ENCODE results near the gene SCCPDH.

- TF ChIP-seq, protein P1, sequence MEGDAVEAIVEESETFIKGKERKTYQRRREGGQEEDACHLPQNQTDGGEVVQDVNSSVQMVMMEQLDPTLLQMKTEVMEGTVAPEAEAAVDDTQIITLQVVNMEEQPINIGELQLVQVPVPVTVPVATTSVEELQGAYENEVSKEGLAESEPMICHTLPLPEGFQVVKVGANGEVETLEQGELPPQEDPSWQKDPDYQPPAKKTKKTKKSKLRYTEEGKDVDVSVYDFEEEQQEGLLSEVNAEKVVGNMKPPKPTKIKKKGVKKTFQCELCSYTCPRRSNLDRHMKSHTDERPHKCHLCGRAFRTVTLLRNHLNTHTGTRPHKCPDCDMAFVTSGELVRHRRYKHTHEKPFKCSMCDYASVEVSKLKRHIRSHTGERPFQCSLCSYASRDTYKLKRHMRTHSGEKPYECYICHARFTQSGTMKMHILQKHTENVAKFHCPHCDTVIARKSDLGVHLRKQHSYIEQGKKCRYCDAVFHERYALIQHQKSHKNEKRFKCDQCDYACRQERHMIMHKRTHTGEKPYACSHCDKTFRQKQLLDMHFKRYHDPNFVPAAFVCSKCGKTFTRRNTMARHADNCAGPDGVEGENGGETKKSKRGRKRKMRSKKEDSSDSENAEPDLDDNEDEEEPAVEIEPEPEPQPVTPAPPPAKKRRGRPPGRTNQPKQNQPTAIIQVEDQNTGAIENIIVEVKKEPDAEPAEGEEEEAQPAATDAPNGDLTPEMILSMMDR (IDR thresholded peaks at IDR 0.05; ENCODE audit: low read length): no peak
- TF ChIP-seq EZH2 (IDR thresholded peaks at IDR 0.05; ENCODE audit: borderline replicate concordance, low read length): no peak
These were observed 26.5 kb downstream of the SCCPDH start for GRCh38 chr1:246750752-246751151.
